GM23338 (cell line): ENCODE measurements around the gene FGD3. TPM values are rescaled to one million over a fixed set of nuclear protein-coding genes. Genes with fewer than 3 reads are reported as not detected.

Experiments used
- ATAC-seq: fragments of 200-7000 bp; cut with Tn5 transposase; 3 replicates; pipeline ENCODE4 v1.9.1; 2020
- DNase-seq: peaks from one replicate; pipeline ENCODE4 v3.0.0-alpha.2; 2015; ENCODE audit warnings: low spot score
- H2AFZ ChIP-seq: fragments of 200-600 bp; sonication (generic); 2 replicates; pipeline ENCODE4 v1.8.0; 2016; ENCODE audit warnings: antibody characterized with exemption, mild to moderate bottlenecking, moderate library complexity
- H3F3A ChIP-seq: fragments of 200-600 bp; sonication (generic); replicated peaks from 2 replicates; pipeline ENCODE4 v1.8.0; 2017; ENCODE audit warnings: antibody characterized with exemption, mixed run types, low read depth
- H3K27ac ChIP-seq: fragments of 200-600 bp; sonication (generic); 2 replicates; pipeline ENCODE4 v1.6.1; 2016; ENCODE audit warnings: low read depth
- H3K27me3 ChIP-seq: fragments of 200-600 bp; sonication (generic); 2 replicates; pipeline ENCODE4 v1.8.0; 2016; ENCODE audit warnings: mild to moderate bottlenecking, mixed run types, moderate library complexity; ENCODE audit not compliant: insufficient read depth
- H3K36me3 ChIP-seq: fragments of 200-600 bp; sonication (generic); 2 replicates; pipeline ENCODE4 v1.8.0; 2016; ENCODE audit warnings: mild to moderate bottlenecking; ENCODE audit not compliant: insufficient read depth
- H3K4me1 ChIP-seq: fragments of 200-600 bp; sonication (generic); 2 replicates; pipeline ENCODE4 v1.8.0; 2016; ENCODE audit warnings: mild to moderate bottlenecking, moderate library complexity; ENCODE audit not compliant: insufficient read depth
- H3K4me2 ChIP-seq: fragments of 200-600 bp; sonication (generic); 2 replicates; pipeline ENCODE4 v1.7.1; 2017; ENCODE audit warnings: mixed run types
- H3K4me3 ChIP-seq: fragments of 200-600 bp; sonication (generic); 2 replicates; pipeline ENCODE4 v1.6.1; 2016; ENCODE audit warnings: mixed run types
- H3K79me2 ChIP-seq: fragments of 200-600 bp; sonication (generic); replicated peaks from 2 replicates; pipeline ENCODE4 v1.8.0; 2017; ENCODE audit warnings: mild to moderate bottlenecking; ENCODE audit not compliant: insufficient read depth
- H3K9me2 ChIP-seq: fragments of 200-600 bp; sonication (generic); 2 replicates; pipeline ENCODE4 v1.8.0; 2017; ENCODE audit not compliant: insufficient read depth
- H4K20me1 ChIP-seq: fragments of 200-600 bp; sonication (generic); replicated peaks from 2 replicates; pipeline ENCODE4 v1.8.0; 2017; ENCODE audit warnings: mild to moderate bottlenecking; ENCODE audit not compliant: insufficient read depth
- H3K27ac Mint-ChIP-seq: 2 replicates; pipeline ENCODE4 v1.8.0; 2020; ENCODE audit warnings: inconsistent platforms, mild to moderate bottlenecking, moderate library complexity, mixed read lengths
- H3K27me3 Mint-ChIP-seq: 3 replicates; pipeline ENCODE4 v1.8.0; 2022; ENCODE audit warnings: low read depth, mild to moderate bottlenecking, moderate library complexity, mixed read lengths, inconsistent platforms; ENCODE audit not compliant: insufficient read depth, poor library complexity
- H3K36me3 Mint-ChIP-seq: 3 replicates; pipeline ENCODE4 v1.8.0; 2021; ENCODE audit warnings: low read depth, mild to moderate bottlenecking, inconsistent platforms, moderate library complexity, mixed read lengths
- H3K4me1 Mint-ChIP-seq: 3 replicates; pipeline ENCODE4 v1.8.0; 2020; ENCODE audit warnings: mild to moderate bottlenecking, inconsistent platforms, mixed read lengths
- H3K4me3 Mint-ChIP-seq: 3 replicates; pipeline ENCODE4 v1.8.0; 2021; ENCODE audit warnings: moderate library complexity, mild to moderate bottlenecking, inconsistent platforms, mixed read lengths
- H3K9me3 Mint-ChIP-seq: 3 replicates; pipeline ENCODE4 v1.8.0; 2020; ENCODE audit warnings: moderate library complexity, mild to moderate bottlenecking, inconsistent platforms, mixed read lengths
- ETS1 ChIP-seq: IDR thresholded peaks from 2 replicates; pipeline ENCODE4 v1.6.1; 2016; ENCODE audit warnings: antibody characterized with exemption
- EZH2phosphoT487 ChIP-seq: fragments of 200-600 bp; sonication (generic); IDR thresholded peaks from one replicate; pipeline ENCODE4 v1.8.1; 2018; ENCODE audit warnings: antibody characterized with exemption; ENCODE audit not compliant: unreplicated experiment
- JUNB ChIP-seq: IDR thresholded peaks from one replicate; pipeline ENCODE4 v1.6.1; 2016; ENCODE audit warnings: antibody characterized with exemption; ENCODE audit not compliant: unreplicated experiment
- POLR2AphosphoS5 ChIP-seq: IDR thresholded peaks from 2 replicates; pipeline ENCODE4 v1.6.1; 2016; ENCODE audit warnings: antibody characterized with exemption, low read depth
- STAT1 ChIP-seq: IDR thresholded peaks from one replicate; pipeline ENCODE4 v1.6.1; 2016; ENCODE audit warnings: antibody characterized with exemption; ENCODE audit not compliant: unreplicated experiment
- ZNF114 ChIP-seq: fragments of 250-450 bp; sonication (Bioruptor Pico); IDR thresholded peaks from 2 replicates; pipeline ENCODE4 v1.5.0; 2020; ENCODE audit warnings: mild to moderate bottlenecking, moderate library complexity
- ZNF462 ChIP-seq: fragments of 250-450 bp; sonication (Bioruptor Pico); IDR thresholded peaks from 2 replicates; pipeline ENCODE4 v1.5.0; 2020; ENCODE audit warnings: mild to moderate bottlenecking, moderate library complexity
- polyA plus RNA-seq: library from polyadenylated mRNA; unstranded; fragments of >200 nt; fragmentation: Nextera tagmentation; extraction: Ambion mirVana; gene quantifications from 2 replicates; pipeline ENCODE4 v1.2.1, GENCODE V29; 2016
- total RNA-seq: library from RNA; depleted of rRNA; stranded (reverse); fragments of >200 nt; shearing (Covaris generic); gene quantifications from 2 replicates; pipeline ENCODE4 v1.2.3, GENCODE V29; 2014

The FGD3 gene
- total and polyA plus RNA-seq, 2 experiments from 2014 or later: 0.95 to 1.7 TPM

GRCh38 chr9:93033531-93033930 is 86.2 kb downstream of the FGD3 start:
- H3K27me3 ChIP-seq: no peaks in the 10 kb centered on the region
- no peak overlapping the region for H3K4me2 ChIP-seq
- DNase-seq: no peak
- H3K36me3 ChIP-seq: no peaks in the 10 kb centered on the region
- no peak for ATAC-seq
- no peaks in the 10 kb centered on the region for H3F3A ChIP-seq
- H4K20me1 ChIP-seq: no peaks in the 10 kb centered on the region
- H3K27me3 Mint-ChIP-seq: peaks cover 4% of the 10 kb centered on the region
- H3K79me2 ChIP-seq: no peaks in the 10 kb centered on the region
- no peak overlapping the region for H3K27ac Mint-ChIP-seq
- no peak overlapping the region for H2AFZ ChIP-seq
- H3K9me2 ChIP-seq: no peaks in the 10 kb centered on the region
- H3K4me3 ChIP-seq: no peak overlapping the region
- no peaks in the 10 kb centered on the region for H3K9me3 Mint-ChIP-seq
- peaks cover 12% of the 10 kb centered on the region for H3K4me1 Mint-ChIP-seq
- H3K4me3 Mint-ChIP-seq: no peak overlapping the region
- H3K36me3 Mint-ChIP-seq: no peaks in the 10 kb centered on the region
- H3K27ac ChIP-seq: no peak overlapping the region
- TF ChIP-seq JUNB (no peak), EZH2phosphoT487 (no peak), ZNF114 (no peak), ZNF462 (no peak), POLR2AphosphoS5 (no peak), STAT1 (no peak), ETS1 (no peak)
- peaks cover 1% of the 10 kb centered on the region; the same call in 1 of the 2 replicates for H3K4me1 ChIP-seq
